ENCODE results near the gene TRIM50.
"Not testable (repeated sequence)": the region's sequence is repeated elsewhere in the genome, so short reads cannot be mapped to it uniquely, and the experiment has no call there.

Gene TRIM50

DNA sequence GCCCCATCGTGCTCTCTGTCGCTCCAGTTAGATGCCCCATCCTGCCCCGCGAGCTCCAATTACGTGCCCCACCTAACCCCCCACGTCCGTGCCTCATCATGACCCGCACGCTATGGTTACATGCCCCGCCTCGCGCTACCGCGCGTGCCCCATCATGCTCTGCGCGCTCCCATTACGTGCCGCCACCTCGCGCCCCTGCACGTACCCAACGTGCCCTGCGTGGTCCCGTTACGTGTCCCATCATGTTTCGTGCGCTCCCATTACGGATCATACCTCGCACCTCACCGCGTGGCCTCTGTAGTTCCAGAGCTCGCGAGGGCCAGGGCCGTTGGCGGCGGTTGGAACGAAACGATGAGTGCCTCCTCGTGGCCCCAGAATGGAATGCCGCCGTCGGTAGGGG, at the start of gene TRIM50, which contains the start of gene FKBP6:
TRIM50 (minus strand) TSS at position 161 of the 400 bp plus-strand sequence. CDS start 3,295 bp downstream, outside the sequence.
FKBP6 (plus strand) TSS at position 240 of the 400 bp plus-strand sequence. CDS start 268 bp downstream, outside the sequence.
- not testable (repeated sequence) for DNase-seq

DNA sequence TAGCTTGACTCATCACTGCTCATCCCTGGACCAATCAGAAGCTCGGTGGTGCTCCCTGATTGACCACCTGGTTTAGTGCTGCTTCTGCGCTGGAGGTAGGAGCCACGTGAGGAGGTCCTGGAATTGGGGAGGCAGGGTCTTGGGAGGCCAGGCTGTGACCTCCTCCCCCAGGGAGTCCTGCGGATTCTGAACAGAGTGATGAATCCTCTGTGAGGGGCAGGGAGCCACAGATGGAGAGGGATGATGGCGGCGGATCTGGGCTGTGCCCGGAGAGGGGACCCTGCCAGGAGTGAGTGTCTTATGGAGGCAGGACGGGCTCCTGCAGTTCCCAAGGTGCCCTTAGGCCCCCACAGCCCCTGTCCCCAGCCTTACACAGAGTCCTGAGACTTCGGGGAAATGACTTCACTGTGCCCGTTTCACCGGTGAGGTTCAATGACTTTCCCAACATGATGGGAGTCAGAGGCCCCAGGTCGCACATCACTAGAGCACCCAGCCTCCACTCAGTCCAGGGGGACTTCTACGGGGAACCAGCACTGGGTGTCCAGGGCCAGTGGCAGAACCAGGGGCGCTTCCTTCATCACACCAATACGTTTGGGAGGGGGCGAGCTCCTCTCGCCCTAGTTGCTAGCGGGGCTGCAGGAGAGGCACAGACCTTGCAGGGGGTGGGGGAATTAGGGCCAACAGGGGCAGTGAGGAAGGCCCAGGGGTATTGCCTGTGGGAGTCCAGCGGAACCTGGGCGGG, 49.0 kb upstream of the TRIM50 start:
- no peak for DNase-seq

DNA sequence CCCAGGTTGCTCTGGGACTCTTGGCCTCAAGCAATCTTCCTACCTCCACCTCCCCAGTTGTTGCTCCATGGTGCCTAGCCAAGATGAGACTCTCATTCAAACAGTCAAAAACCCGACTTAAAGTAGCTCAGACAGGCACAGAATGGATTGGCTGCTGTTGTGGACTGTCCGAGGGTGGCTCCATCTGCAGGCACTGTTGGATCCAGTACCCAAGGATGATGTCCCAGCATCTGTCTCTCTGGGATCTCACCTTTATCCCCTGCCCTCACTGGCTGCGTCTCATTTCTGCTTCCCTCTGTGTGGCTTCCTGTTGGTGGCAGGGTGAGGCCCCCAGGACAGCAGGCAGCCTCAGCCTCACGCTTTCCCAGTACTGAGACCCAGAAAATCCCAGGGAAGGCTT, 48.4 kb upstream of the TRIM50 start:
- DNase-seq = not testable (repeated sequence)

DNA sequence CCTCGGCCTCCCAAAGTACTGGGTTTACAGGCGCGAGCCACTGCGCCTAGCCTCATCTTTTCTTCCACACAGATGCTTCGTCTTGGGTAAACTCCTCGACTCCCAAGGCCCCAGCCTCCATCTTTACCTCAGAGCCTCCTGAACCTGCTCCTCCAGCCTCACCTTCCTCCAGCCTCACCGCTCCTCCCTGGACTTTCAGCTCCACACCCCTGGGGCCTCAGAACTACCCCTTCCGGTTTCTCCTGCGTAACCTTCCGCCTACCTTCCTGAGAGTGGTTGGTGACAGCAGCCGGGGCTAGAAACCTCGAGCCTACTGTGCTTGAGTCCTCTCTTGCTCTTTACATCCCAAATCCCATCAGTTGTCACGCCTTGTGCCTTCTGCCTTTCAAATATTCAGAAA, 45.9 kb upstream of the TRIM50 start:
- no peak for DNase-seq

DNA sequence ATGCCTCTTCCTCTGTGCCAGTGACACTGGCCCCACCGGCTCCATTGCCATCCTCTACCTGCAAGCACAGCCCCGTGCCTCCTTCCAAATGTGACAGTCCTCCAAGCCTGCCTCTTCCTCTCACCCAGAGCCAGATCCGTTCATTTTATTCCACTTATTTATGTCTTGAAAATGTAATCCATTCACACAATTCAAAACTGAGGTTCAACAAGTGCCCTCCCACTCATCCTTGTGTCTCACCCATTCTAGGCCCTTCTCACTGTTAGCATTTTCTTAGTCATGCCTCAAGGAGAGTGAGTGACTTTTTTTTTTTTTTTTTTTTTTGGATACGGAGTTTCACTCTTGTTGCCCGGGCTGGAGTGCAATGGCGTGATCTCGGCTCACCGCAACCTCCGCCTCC, 41.7 kb upstream of the TRIM50 start:
- no peak for DNase-seq

DNA sequence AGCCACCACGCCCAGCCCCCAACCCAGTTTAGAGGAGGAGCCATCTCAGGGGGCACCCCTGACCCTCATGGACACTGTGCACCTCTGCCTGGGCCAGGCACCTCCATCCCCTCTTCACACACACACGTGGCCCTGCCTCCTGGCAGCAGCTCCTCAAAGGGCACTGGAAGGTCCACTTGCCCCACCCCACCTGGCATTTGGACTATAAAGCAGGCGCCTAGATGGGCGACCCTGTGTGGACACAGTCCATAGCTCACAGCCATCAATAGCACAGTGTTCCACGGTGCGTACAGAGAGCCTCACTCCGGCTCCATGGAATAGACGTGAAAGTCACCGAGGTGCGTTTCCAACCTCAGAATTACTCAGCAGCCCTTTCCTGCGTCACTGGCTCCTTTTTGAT, 41.1 kb upstream of the TRIM50 start:
- no peak for DNase-seq

DNA sequence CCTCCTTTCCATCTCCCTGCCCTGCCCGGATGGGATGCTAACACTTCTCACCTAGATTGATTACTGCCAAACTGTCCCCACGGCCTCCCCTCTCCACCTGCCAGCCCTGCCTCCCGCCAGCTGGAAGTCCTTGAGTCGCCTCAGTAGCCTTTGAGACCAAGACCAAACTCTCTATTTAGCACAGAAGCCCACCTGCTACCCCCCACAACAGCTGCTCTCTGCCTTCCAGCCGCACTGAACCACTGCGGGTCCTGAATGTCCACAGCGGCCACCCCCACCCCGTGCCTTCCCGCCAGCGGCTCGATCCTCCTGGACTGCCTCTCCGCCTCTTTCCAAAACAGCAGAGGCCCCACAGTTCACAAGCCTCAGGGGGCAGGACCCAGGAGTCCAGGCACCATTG, 39.1 kb upstream of the TRIM50 start:
- DNase-seq = no peak

DNA sequence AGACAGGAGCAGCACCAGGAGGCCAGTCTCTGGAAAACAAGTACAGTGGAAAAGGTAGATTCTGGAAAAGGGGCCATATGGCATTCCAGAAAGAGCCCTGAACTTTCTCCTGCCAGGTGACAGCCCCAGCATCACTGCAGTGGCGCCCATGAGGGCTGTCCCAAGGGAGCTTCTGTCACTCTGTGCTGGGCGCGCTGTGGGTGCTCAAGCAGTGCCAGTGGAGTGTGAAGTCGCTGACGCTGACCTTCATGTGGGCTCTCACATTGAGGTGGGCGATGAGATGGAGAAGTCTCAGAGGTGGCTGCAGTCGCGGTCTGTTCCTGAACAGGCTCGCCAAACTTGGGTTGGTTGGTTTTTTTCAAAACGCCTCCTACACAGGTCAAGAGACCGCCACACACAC, 38.2 kb upstream of the TRIM50 start:
- no peak for DNase-seq

DNA sequence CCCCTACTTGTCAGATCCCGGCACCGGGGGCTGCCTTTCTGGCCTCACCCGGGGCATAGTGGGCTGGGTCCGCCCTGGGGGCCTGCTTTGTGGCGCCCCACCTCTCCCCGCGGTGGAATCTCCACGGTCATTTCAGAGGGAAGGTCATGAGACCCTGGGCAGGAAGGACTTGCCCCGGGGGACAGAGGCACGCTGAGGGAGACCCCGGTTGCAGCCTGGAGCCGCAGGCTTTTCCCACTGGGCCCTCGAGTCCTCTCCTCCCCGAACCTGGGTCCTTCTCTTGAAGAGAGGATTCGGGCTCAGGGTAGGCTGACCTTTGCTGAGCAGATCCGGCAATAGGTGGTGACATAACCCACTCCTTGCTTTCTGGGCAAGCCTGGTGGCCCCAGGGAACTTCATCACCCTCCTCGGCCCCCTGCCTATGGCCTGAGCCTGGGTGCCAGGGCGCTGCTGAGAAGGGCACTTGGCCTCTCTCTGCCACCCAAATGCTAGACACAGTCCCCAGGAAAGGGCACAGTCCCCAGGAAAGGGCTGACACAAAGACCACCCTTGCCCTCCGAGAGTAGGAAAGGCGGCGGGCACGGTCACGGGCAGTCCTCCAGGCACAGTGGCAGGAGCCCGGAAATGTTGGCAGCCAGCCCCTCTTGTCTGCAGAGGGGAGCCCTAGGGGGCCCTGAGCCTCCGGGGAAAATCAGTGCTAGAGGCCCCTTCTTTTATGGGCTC, 36.3 kb upstream of the TRIM50 start:
- no peak for DNase-seq

DNA sequence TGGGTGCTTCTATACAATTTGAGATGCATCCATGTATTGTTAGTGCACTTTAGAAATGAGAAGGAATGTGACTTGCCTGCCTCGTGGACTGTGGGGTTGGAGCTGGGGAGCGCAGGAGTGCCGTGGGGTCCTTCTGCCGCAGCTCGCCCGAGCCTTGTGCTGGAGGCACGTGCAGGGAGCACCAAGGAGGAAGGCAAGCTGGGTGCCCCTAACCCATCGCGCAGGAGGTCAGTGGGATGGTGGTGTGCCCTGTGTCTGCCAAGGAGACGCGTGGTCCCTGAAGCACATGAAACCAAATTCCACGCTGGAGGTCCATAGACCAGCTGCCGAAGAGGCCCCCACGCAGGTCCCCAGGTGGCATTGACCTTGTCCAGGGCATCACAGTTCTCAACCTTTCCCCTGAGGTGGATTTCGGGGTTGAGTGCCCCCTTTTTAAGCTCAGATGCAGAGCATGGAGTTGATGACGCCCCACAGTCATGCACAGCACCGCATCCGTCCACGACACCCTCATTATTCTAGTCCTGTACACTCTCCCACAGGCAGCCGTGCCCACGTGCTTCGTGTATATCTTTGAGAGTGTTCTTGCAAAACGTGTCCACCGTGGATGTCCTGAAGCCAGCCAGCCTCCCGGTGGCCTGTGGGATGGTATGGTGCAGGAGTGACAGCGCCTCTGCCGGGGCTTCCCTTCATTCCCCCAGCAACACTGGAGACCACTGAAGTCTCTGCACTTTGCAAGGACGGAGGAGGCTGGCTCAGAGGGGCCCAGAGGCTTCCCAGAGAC, 35.5 kb upstream of the TRIM50 start:
- DNase-seq = no peak

DNA sequence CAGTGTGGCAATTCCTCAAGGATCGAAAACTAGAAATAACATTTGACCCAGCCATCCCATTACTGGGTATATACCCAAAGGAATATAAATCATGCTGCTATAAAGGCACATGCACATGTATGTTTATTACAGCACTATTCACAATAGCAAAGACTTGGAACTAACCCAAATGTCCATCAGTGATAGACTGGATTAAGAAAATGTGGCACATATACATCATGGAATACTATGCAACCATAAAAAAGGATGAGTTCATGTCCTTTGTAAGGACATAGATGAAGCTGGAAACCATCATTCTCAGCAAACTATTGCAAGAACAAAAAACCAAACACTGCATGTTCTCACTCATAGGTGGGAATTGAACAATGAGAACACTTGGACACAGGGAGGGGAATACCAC, 32.7 kb upstream of the TRIM50 start:
- not testable (repeated sequence) for DNase-seq

DNA sequence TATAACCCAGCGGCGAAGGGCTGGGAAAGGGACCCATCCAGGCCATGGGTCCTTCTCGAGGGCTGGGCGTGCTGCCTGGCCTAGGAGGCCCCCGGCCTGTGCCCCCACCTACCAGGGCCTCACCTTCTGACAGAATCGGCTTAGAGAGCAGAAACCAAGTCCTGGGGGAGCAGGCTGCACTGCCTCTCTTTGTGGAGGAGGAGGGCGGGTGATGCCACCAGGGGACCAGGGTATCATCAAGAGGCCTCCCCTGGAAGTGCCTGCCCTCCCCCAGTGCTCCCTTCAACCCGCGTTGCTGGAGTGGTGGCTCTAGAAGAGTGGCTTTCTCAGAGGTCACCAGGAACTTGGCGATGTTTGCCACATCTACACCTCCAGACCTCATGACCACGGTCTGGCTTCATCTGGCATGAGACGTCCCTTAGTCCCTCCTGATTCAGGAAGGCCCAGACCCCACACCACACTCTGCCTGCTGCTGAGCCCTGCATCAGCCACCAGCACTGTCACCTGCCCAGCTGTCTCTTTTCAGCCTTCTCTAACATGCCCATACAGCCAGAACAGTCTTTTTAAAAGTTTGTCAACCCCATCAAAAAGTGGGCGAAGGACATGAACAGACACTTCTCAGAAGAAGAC, 32.0 kb upstream of the TRIM50 start:
- no peak for DNase-seq

DNA sequence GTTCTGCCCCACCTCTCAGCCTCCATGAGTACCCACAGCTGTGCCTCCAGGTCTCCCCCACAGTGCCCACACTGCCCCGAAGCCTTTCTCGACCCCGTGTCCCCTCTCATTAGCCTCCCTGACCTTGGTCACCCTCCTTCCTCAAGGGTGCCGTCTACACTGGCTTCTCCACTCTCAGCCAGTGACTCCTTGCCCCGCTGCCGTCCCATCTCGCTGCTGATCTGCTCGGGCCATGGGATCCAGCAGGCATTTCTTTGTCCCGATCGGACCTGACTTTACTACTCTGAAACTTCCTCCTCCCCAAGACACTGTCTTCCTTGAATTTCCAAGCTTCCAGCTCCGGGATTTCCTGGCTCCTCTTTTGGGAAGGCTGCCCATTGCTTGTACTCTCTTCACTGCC, 31.4 kb upstream of the TRIM50 start:
- no peak for DNase-seq

DNA sequence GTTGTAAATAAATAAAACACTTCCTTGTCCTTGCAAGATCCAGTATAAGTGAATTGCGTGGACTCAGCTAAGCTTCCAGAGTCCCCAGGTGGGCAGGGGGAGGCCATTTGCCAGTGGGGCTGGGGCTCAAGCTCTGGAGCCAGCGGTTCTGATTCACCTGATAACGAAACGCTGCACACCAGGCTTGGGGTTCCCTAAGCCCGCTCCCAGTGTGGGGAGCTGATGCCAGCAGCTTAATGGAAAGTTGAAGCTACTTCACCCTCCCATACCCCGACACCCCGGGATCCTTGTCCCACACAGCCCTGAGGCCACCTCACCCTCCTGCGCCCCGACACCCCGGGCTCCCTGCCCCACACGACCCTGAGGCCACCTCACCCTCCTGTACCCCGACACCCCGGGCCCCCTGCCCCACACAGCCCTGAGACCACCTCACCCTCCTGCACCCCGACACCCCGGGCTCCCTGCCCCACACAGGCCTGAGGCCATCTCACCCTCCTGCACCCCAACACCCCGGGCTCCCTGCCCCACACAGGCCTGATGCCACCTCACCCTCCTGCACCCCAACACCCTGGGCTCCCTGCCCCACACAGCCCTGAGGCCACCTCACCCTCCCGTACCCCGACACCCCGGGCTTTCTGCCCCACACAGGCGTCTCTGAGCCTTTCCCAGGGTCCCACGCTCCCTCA, 30.9 kb upstream of the TRIM50 start:
- DNase-seq = no peak

DNA sequence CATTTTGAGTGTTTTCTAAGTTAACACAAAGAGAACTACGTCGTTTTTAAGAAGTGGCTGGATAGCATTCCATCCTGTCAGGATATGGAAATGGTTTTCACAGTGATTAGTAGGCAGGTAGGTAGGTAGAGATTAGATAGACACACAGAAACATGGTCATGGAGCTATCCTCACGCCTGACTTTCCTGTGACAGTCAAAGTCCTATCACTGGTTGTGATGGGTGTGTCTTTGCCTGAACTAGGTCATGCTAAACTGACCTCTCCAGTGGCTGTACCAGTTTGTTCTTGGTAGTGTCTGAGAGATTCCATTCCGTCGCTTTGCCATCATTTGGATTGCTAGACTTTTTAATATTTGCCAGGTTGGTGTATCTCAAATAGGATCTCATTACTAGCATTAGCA, 28.3 kb upstream of the TRIM50 start:
- no peak for DNase-seq

DNA sequence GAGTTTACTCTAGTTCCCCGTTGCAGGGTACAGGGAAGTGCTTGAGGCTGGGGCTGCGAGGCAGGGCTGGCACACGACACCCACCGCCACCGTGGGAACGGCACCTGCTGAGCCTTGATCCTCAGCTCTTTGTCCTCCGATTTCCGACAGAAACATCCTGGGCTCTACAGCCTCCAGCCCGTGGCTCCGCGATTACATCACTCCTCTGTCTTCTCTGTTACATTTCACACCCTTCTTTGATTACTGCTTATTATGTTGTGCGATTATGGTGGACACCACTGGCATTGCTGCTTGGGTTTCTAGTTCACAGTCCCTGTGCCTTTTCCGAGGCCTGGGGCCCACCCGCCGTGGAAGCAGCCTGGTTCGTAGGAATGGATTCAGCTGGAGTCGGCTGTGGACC, 26.9 kb upstream of the TRIM50 start:
- DNase-seq = no peak

DNA sequence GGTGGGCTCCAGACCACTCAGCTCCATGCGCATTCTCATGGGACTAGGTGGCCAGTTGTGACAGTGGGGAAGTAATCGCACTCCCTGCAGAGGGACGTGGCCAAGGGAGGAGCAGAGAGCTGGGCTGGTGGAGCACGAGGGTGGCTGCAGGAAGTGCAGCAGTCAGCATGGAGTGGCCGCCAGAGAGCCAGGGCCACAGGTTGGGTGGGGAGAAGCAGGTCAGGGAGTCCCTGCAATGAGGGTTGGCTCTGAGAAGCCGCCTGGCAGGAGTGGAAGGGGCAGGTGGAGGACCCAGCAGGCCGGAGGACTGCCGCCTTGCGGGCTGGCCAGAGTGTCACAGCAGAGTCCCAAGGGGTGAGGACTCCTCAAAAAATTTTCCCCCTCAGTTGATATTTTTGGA, 26.3 kb upstream of the TRIM50 start:
- no peak for DNase-seq

DNA sequence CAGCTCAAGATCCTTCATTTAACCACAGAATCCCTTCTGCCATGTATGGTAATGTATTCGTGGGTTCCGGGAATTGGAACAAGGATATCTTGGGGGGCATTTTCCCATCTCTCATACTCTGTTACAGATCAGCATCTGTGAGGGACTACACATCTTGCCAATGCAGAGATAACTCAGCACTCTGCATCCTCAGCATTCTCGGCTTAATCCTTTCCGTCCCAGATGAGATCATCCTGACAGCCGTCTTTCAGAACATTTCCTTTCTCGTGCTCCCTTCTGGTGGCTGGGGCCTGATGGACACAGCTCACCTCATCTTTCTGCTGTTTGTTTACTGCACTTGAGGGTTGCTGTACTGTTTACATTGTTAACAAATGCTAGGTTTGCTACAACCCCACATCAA, 25.4 kb upstream of the TRIM50 start:
- no peak for DNase-seq

DNA sequence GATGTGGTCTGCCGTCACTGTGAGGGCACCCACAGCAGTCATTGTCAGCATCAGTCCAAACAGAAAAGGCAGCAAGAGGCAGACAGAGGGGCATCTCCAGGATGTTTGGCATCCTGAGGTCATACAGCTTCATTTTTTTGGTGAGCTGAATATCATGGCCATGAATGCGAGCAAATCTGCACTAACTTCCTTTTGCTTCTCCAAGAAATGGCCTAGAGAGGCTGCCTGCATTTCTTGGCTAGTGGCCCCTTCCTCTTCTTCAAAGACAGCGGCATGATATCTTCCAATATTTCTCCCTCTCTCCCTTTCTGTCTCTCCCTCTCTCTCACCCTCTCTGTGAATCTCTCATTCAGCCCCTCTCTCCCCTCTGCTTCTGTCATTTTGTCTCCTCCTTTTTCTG, 24.9 kb upstream of the TRIM50 start:
- no peak for DNase-seq

DNA sequence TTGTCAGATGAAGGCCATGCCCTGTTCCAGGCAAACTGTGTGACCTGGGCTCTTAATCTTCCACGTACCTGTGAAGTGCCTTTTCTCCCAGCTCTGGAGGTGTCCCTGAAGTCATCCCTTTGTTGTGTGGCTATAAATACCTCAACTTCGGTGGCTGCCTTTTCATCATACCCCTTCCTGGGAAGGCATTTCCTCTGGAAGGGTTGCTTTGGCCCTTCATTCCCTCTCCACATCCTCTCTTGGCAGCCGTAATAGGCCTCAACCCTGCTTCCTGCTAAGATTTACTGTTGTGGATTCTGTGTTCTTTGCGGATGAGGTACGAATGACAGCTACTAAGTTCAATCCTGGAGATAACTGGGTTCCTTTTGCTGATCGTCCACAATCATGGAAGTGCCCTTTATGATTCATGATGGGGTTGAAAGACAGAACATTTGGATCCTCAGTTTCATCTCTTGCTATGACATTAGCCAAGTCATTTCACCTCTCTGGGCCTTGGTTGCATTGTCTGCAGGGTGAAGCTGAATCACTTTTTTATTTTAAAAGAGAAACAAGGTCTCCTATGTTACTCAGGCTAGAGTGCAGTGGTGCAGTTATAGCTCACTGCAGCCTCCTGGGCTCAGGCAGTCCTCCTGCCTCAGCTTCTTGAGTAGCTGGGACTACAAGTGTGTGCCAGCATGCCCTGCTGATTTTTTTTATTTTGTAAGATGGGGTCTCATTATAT, 23.7 kb upstream of the TRIM50 start:
- no peak for DNase-seq

DNA sequence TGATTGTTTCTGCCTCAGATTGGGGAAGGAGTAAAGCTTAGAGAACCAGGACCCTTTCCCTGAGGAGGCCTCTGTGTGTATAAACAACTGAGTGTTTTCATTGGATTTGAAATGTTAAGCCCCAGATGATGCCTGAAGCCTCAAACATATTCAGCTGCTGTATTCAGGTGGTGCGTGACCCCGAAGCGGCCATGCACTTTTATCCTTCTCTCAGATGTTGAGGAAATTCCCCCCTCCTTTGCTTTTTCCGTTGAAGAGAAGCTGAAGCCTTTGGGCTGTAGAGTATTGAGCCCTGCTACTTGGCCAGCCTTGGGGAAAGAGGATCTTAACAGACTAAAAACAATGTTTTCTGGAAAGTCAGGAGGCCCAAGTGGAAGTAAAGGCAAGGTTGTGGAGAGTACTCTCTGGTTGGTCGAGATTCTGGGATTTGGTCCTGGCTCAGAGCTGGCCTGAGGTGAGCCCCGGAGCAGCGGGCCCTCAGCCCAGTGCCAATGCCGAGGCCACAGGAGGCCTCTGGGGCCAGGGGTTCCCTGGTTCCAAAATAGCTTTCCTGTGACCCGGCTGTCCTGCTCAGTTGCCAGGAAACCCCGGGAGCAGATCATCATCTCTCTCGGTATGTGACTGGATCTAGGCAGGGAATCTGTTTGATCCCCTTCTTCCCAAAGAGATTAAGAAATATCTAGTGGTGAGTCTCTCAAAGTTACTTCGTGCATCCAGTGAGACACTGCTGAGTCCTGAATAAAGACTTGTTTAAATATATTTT, 22.6 kb upstream of the TRIM50 start:
- DNase-seq = no peak

All from Kasumi-1 (cell line).